ENCODE measurements around the gene CACNA1G.
A peak's percentile ranks its signal among the peaks of the same experiment; 100 is the strongest.

Gene CACNA1G

DNA sequence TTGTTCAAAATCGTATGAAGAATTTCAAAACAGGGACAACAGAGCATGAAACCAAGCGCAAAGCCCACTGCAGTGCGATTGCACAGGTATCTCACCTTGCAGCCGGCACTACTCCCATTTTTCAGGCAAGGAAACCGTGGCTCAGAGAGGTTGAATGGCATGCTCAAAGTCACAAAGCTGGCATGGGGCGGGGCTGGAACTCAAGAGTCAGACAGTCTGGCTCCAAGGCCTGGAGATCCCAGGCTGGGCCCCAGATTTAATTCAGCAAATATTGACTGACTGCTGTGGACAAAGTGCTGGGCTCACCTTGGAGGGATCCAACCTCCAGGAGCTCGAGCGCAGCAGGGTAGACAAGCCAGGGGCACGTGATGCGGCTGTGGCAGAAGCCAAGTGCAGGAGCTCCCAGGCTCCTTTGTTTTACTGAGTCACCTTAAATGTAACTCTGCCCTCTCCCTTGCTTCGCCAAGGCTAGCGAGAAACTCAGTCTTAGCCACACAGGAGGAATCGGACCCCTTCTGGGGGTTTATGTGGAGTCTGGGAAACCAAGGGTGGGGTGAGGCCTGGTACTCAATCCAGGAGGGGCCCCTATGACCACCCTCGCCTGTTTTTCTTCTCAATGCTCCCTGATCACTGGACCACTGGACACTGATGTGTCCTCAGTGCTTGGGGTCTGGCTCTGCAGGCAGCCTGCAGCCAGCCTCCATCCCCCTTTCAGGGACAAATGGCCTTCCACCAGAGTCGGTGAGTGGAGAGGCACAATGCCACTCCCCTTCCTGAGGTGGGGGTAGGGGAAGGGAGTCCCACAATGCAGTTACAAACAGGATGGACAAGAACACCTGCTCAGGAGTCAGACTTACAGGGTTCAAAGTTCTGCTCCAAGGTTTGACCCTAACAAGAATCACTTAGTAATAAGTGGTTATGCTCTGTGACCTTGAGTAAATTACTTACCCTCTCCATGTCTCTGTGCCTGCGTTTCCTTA is 17.4 kb upstream of the CACNA1G start:
- TF ChIP-seq, protein P1, sequence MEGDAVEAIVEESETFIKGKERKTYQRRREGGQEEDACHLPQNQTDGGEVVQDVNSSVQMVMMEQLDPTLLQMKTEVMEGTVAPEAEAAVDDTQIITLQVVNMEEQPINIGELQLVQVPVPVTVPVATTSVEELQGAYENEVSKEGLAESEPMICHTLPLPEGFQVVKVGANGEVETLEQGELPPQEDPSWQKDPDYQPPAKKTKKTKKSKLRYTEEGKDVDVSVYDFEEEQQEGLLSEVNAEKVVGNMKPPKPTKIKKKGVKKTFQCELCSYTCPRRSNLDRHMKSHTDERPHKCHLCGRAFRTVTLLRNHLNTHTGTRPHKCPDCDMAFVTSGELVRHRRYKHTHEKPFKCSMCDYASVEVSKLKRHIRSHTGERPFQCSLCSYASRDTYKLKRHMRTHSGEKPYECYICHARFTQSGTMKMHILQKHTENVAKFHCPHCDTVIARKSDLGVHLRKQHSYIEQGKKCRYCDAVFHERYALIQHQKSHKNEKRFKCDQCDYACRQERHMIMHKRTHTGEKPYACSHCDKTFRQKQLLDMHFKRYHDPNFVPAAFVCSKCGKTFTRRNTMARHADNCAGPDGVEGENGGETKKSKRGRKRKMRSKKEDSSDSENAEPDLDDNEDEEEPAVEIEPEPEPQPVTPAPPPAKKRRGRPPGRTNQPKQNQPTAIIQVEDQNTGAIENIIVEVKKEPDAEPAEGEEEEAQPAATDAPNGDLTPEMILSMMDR (IDR thresholded peaks at IDR 0.05; ENCODE audit: poor library complexity, severe bottlenecking), result no peak
- Histone ChIP-seq H3K36me3 (ENCODE audit: low read depth) (peaks cover 18% of the 10 kb centered on the region), H3K27me3 (ENCODE audit: insufficient read depth, poor library complexity, severe bottlenecking) (no peaks in the 10 kb centered on the region), H3K4me3 (ENCODE audit: severe bottlenecking) (no peak overlapping the region), H3K9me3 (ENCODE audit: severe bottlenecking) (no peaks in the 10 kb centered on the region), H3K27ac (ENCODE audit: poor library complexity, severe bottlenecking) (peak overlapping the region; percentile 61), H3K4me1 (ENCODE audit: insufficient read depth, poor library complexity, severe bottlenecking) (peaks cover 25% of the 10 kb centered on the region)
- no peak for ATAC-seq (ENCODE audit: low read depth)
- peak; percentile 52 for DNase-seq (ENCODE audit: low spot score)

DNA sequence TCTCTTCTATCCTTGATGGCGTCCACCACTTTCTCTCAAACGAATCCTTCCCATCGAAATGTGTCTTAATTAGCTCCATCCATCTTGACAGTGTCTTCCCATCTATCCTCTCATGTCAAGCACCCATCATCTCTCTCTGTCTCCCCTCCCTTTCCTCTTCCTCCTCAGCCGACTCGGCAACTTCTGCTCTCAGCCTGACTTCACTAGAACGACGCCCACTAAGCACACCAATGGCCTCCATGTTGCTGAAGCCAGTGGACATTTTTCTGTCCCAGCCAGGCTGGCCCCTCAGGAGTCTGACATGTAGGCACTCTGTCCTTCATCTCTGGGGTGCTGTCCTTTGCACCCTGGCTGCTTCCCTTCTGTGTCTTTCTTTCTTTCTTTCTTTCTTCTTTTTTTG is 16.0 kb upstream of the CACNA1G start:
- DNase-seq (ENCODE audit: low spot score), result no peak
- no peaks in the 10 kb centered on the region for H3K9me3 ChIP-seq (ENCODE audit: severe bottlenecking)
- TF ChIP-seq, protein P1 (IDR thresholded peaks at IDR 0.05; ENCODE audit: poor library complexity, severe bottlenecking), result no peak
- H3K4me1 ChIP-seq (ENCODE audit: insufficient read depth, poor library complexity, severe bottlenecking), result peaks cover 22% of the 10 kb centered on the region
- no peak for ATAC-seq (ENCODE audit: low read depth)
- no peaks in the 10 kb centered on the region for H3K27me3 ChIP-seq (ENCODE audit: insufficient read depth, poor library complexity, severe bottlenecking)
- peaks cover 12% of the 10 kb centered on the region for H3K36me3 ChIP-seq (ENCODE audit: low read depth)
- no peak overlapping the region for H3K27ac ChIP-seq (ENCODE audit: poor library complexity, severe bottlenecking)
- H3K4me3 ChIP-seq (ENCODE audit: severe bottlenecking), result no peak overlapping the region

DNA sequence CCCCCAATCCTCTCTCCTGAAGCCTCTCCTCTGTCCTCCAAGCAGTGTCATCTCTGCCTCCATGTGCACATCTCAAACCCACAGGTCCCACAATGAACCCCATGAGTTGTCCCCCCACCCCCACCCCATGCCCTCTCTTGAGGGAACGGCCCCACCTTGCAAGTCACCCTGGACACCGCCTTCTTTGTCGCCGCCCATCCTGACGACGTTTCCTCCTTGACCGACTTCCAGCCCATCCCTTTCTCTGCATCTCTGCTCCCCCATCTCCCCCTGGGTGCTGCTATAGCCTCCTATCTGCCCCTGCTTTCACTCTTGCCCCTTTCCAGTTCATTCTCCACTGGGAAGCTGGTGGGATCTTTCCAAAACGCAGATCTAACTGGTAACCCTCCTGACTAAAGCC is 15.2 kb upstream of the CACNA1G start:
- Histone ChIP-seq H3K4me3 (ENCODE audit: severe bottlenecking) (no peak overlapping the region), H3K27ac (ENCODE audit: poor library complexity, severe bottlenecking) (no peak overlapping the region), H3K4me1 (ENCODE audit: insufficient read depth, poor library complexity, severe bottlenecking) (peaks cover 16% of the 10 kb centered on the region), H3K9me3 (ENCODE audit: severe bottlenecking) (no peaks in the 10 kb centered on the region), H3K27me3 (ENCODE audit: insufficient read depth, poor library complexity, severe bottlenecking) (no peaks in the 10 kb centered on the region), H3K36me3 (ENCODE audit: low read depth) (peaks cover 10% of the 10 kb centered on the region)
- no peak for DNase-seq (ENCODE audit: low spot score)
- no peak for ATAC-seq (ENCODE audit: low read depth)
- TF ChIP-seq, protein P1 (IDR thresholded peaks at IDR 0.05; ENCODE audit: poor library complexity, severe bottlenecking), result no peak

- H3K4me3 ChIP-seq (ENCODE audit: severe bottlenecking), result peak overlapping the region; percentile 49
- H3K27me3 ChIP-seq (ENCODE audit: insufficient read depth, poor library complexity, severe bottlenecking), result no peaks in the 10 kb centered on the region
- peaks cover 11% of the 10 kb centered on the region for H3K4me1 ChIP-seq (ENCODE audit: insufficient read depth, poor library complexity, severe bottlenecking)
- H3K27ac ChIP-seq (ENCODE audit: poor library complexity, severe bottlenecking), result peak overlapping the region; percentile 62
- no peak for ATAC-seq (ENCODE audit: low read depth)
- peaks cover 14% of the 10 kb centered on the region for H3K36me3 ChIP-seq (ENCODE audit: low read depth)
- DNase-seq (ENCODE audit: low spot score), result no peak
- no peaks in the 10 kb centered on the region for H3K9me3 ChIP-seq (ENCODE audit: severe bottlenecking)
- TF ChIP-seq, protein P1 (IDR thresholded peaks at IDR 0.05; ENCODE audit: poor library complexity, severe bottlenecking), result no peak
Observed at GRCh38 chr17:50546701-50547034, 13.8 kb upstream of the CACNA1G start.

All from RWPE2 (cell line).